ENCODE measurements around the gene PPP1R12C. TPM values are rescaled to one million over a fixed set of nuclear protein-coding genes. Genes with fewer than 3 reads are reported as not detected.

PPP1R12C gene
- total and polyA plus RNA-seq, 2 donors, result 42.9 to 194 TPM

DNA sequence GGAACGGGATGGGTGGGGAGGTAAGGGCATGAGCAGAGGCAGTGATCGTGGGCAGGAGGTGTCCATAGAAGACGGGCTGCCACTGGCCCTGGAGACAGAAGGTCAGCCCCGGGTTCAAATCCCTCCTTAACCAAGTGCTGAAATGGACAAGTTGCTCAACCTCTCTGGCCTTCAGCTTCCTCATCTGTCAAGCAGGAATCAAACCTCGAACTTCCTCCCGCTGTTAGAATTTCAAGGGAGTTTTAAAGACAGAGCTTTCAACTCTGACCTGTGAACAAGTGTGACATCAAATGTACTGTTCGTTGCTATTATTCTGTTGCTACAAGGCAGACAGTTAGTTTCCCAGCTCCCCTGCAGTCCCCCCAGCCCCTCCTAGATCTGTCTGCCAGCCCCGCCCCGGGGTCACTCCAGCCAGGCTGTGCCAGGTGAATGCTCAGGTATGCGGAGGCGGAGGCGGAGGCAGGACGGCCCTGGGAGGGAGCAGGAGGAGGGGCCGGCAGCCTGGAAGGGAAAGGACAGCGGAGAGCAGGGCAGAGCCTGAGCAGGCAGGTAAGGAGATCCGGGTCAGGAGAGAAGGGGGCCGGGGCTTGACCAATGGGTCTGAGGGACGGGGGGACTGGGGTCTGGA, 42.0 kb downstream of the PPP1R12C start, which contains the start of gene EPS8L1:
TSS of gene EPS8L1 (plus strand) at position 499 of the 628 bp plus-strand sequence. CDS start 576 bp downstream, outside the sequence.
- Histone ChIP-seq H3K36me3 (ENCODE audit: control insufficient read depth in 2 of 2, insufficient read depth in 2 of 2, low read length in 1 of 2) (no peaks in the 10 kb centered on the region), H3K4me1 (ENCODE audit: control insufficient read depth in 2 of 2, insufficient read depth in 2 of 2, low read length in 2 of 2) (peaks cover 3 to 6% of the 10 kb centered on the region in 2 donors), H3K4me3 (ENCODE audit: low read length in 2 of 2) (no peak within 1 kb of the TSS), H3K27me3 (ENCODE audit: control insufficient read depth in 2 of 2, insufficient read depth in 1 of 2, low read length in 1 of 2) (peaks cover 14 to 59% of the 10 kb centered on the region in 2 donors), H3K9me3 (ENCODE audit: control insufficient read depth in 2 of 2, insufficient read depth in 1 of 2, low read length in 1 of 2) (peaks cover 0 to 3% of the 10 kb centered on the region in 2 donors), H3K27ac (ENCODE audit: low read depth in 1 of 2, low read length in 1 of 2) (no peak within 1 kb of the TSS)
- DNase-seq (ENCODE audit: low read depth in 6 of 9, low spot score in 9 of 9), result no peak
- WGBS, result 54% methylated on average over 18 of the region's 18 CpGs

DNA sequence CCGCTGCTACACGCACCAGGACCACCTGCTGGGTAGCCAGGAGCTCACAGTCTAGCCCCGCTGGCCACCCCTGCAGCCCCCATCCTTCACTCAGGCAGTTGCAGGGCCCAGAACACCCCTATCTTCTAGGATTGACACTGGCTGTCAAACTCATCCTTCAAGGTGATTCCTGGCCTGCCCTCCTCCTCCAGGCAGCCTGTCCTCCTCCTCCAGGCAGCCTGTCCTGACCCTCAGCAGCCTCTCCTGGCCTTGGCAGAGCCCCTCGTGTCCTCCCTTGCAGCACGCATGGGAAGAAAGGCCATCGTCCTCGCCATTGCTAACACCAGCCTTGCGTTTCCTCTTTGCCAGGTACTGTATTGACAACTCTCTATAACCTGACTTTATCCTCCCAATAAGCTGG, 45.5 kb downstream of the PPP1R12C start:
- Histone ChIP-seq H3K27me3 (ENCODE audit: control insufficient read depth in 2 of 2, insufficient read depth in 1 of 2, low read length in 1 of 2) (peaks cover 9 to 69% of the 10 kb centered on the region in 2 donors), H3K27ac (ENCODE audit: low read depth in 1 of 2, low read length in 1 of 2) (no peak overlapping the region), H3K4me1 (ENCODE audit: control insufficient read depth in 2 of 2, insufficient read depth in 2 of 2, low read length in 2 of 2) (peaks cover 0 to 6% of the 10 kb centered on the region in 2 donors), H3K36me3 (ENCODE audit: control insufficient read depth in 2 of 2, insufficient read depth in 2 of 2, low read length in 1 of 2) (no peaks in the 10 kb centered on the region), H3K9me3 (ENCODE audit: control insufficient read depth in 2 of 2, insufficient read depth in 1 of 2, low read length in 1 of 2) (no peaks in the 10 kb centered on the region), H3K4me3 (ENCODE audit: low read length in 2 of 2) (no peak overlapping the region)
- no peak for DNase-seq (ENCODE audit: low read depth in 6 of 9, low spot score in 9 of 9)
- 79% methylated on average over 8 of the region's 8 CpGs for WGBS

DNA sequence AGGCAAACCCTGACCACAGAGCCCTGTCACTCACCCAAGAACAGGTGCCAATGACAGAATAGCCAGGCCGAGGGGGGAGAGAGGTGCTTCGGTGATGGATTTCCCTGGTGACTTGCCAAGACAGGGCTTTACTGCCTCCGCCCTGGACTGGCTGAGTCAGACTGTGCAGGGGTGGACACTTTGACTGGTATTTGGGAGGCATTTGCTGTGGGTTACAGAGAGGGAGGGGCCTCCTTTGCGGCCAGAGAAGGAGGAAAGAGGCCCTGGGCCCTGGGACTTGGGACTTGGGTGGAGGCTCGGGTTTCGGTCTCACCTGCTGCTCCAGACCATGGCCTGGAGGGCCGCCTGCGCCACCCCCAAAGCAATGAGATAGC, 46.3 kb downstream of the PPP1R12C start:
- Histone ChIP-seq H3K4me1 (ENCODE audit: control insufficient read depth in 2 of 2, insufficient read depth in 2 of 2, low read length in 2 of 2) (peaks cover 0 to 6% of the 10 kb centered on the region in 2 donors), H3K9me3 (ENCODE audit: control insufficient read depth in 2 of 2, insufficient read depth in 1 of 2, low read length in 1 of 2) (no peaks in the 10 kb centered on the region), H3K4me3 (ENCODE audit: low read length in 2 of 2) (no peak overlapping the region), H3K27ac (ENCODE audit: low read depth in 1 of 2, low read length in 1 of 2) (no peak overlapping the region), H3K36me3 (ENCODE audit: control insufficient read depth in 2 of 2, insufficient read depth in 2 of 2, low read length in 1 of 2) (no peaks in the 10 kb centered on the region), H3K27me3 (ENCODE audit: control insufficient read depth in 2 of 2, insufficient read depth in 1 of 2, low read length in 1 of 2) (peaks cover 9 to 65% of the 10 kb centered on the region in 2 donors)
- 79% methylated on average over 8 of the region's 8 CpGs for WGBS
- no peak for DNase-seq (ENCODE audit: low read depth in 6 of 9, low spot score in 9 of 9)

- H3K4me1 ChIP-seq (ENCODE audit: control insufficient read depth in 2 of 2, insufficient read depth in 2 of 2, low read length in 2 of 2), result peaks cover 0 to 6% of the 10 kb centered on the region in 2 donors
- no peak for DNase-seq (ENCODE audit: low read depth in 6 of 9, low spot score in 9 of 9)
- no peak overlapping the region for H3K4me3 ChIP-seq (ENCODE audit: low read length in 2 of 2)
- H3K27me3 ChIP-seq (ENCODE audit: control insufficient read depth in 2 of 2, insufficient read depth in 1 of 2, low read length in 1 of 2), result peaks cover 9 to 65% of the 10 kb centered on the region in 2 donors
- no peaks in the 10 kb centered on the region for H3K9me3 ChIP-seq (ENCODE audit: control insufficient read depth in 2 of 2, insufficient read depth in 1 of 2, low read length in 1 of 2)
- no peak overlapping the region for H3K27ac ChIP-seq (ENCODE audit: low read depth in 1 of 2, low read length in 1 of 2)
- 88% methylated on average over 10 of the region's 10 CpGs for WGBS
- no peaks in the 10 kb centered on the region for H3K36me3 ChIP-seq (ENCODE audit: control insufficient read depth in 2 of 2, insufficient read depth in 2 of 2, low read length in 1 of 2)
Observed at GRCh38 chr19:55070466-55071128, 46.8 kb downstream of the PPP1R12C start.

GRCh38 chr19:55069865-55070197, 47.6 kb downstream of the PPP1R12C start:
- Histone ChIP-seq H3K9me3 (ENCODE audit: control insufficient read depth in 2 of 2, insufficient read depth in 1 of 2, low read length in 1 of 2) (no peaks in the 10 kb centered on the region), H3K4me1 (ENCODE audit: control insufficient read depth in 2 of 2, insufficient read depth in 2 of 2, low read length in 2 of 2) (peaks cover 0 to 6% of the 10 kb centered on the region in 2 donors), H3K4me3 (ENCODE audit: low read length in 2 of 2) (no peak overlapping the region), H3K27ac (ENCODE audit: low read depth in 1 of 2, low read length in 1 of 2) (no peak overlapping the region), H3K27me3 (ENCODE audit: control insufficient read depth in 2 of 2, insufficient read depth in 1 of 2, low read length in 1 of 2) (peaks cover 9 to 60% of the 10 kb centered on the region in 2 donors), H3K36me3 (ENCODE audit: control insufficient read depth in 2 of 2, insufficient read depth in 2 of 2, low read length in 1 of 2) (no peaks in the 10 kb centered on the region)
- 100% methylated on average over 2 of the region's 2 CpGs for WGBS
- no peak for DNase-seq (ENCODE audit: low read depth in 6 of 9, low spot score in 9 of 9)

DNA sequence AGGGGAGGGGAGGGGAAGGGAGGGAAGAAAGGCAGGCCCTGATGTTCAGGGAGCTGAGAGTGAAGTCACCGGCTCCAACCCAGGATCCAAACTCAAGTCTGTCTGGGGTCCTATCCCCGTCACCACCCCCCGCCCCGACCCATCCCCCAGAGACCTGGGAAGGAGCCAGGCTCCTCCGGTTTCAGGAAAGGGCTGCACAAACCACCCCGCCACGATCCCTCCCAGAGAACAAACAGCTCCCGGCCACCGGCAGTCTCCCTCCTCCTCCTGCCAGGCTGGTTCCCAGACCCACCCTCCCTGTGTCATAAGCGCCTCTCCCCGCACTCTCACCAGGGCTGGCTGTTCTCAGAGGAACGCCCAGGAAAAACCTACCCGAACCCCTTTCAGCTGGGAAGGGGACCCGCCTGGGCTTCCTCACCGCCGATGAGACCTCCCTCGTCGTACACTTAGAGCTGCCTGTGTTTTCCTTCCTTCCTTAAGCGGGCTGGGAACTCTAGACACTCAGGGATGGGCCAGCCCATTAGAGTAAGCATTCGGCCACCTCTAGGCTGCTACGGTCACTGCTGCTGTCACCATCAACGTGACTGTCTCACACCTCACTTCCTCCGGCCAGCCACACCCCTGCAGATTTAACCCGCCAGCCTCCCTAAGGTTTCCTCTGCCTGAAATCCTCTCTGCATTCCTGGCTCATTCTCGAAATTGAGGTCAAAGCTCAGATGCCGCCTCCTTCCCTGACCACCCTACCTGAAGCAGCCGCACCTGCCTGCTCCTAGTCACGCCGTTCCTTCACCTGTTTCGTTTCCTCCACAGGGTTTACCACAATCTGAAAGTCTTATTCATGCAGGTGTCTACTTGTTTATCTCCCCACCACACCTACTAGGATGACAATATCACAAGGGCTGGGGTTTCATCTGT, 48.2 kb downstream of the PPP1R12C start:
- H3K27ac ChIP-seq (ENCODE audit: low read depth in 1 of 2, low read length in 1 of 2), result no peak overlapping the region
- H3K27me3 ChIP-seq (ENCODE audit: control insufficient read depth in 2 of 2, insufficient read depth in 1 of 2, low read length in 1 of 2), result peaks cover 9 to 60% of the 10 kb centered on the region in 2 donors
- WGBS, result 6% methylated on average over 30 of the region's 30 CpGs
- no peak for DNase-seq (ENCODE audit: low read depth in 6 of 9, low spot score in 9 of 9)
- H3K4me3 ChIP-seq (ENCODE audit: low read length in 2 of 2), result no peak overlapping the region
- peaks cover 0 to 6% of the 10 kb centered on the region in 2 donors for H3K4me1 ChIP-seq (ENCODE audit: control insufficient read depth in 2 of 2, insufficient read depth in 2 of 2, low read length in 2 of 2)
- H3K36me3 ChIP-seq (ENCODE audit: control insufficient read depth in 2 of 2, insufficient read depth in 2 of 2, low read length in 1 of 2), result no peaks in the 10 kb centered on the region
- no peaks in the 10 kb centered on the region for H3K9me3 ChIP-seq (ENCODE audit: control insufficient read depth in 2 of 2, insufficient read depth in 1 of 2, low read length in 1 of 2)

DNA sequence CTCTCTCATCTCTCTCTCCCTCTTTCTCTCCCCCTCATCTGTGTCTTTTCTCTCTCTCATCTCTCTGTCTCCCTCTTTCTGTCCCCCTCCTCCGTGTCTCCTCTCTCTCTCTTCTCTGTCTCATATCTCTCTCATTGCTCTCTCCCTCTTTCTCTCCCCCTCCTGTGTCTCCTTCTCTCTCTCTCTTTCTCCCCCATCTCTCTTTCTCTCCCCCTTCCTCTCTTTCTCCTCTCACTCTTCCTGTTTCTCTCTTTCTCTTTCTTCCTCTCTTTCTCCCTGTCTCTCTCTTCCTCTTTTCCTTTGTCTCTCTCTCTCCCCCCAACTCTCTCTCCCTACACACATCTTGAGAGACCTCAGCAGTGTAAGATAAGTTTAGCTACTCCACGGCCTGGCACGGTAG, 49.6 kb downstream of the PPP1R12C start:
- H3K27me3 ChIP-seq (ENCODE audit: control insufficient read depth in 2 of 2, insufficient read depth in 1 of 2, low read length in 1 of 2), result peaks cover 9 to 64% of the 10 kb centered on the region in 2 donors
- H3K9me3 ChIP-seq (ENCODE audit: control insufficient read depth in 2 of 2, insufficient read depth in 1 of 2, low read length in 1 of 2), result peaks cover 0 to 2% of the 10 kb centered on the region in 2 donors
- DNase-seq (ENCODE audit: low read depth in 6 of 9, low spot score in 9 of 9), result no peak
- no peak overlapping the region for H3K4me3 ChIP-seq (ENCODE audit: low read length in 2 of 2)
- peaks cover 0 to 6% of the 10 kb centered on the region in 2 donors for H3K4me1 ChIP-seq (ENCODE audit: control insufficient read depth in 2 of 2, insufficient read depth in 2 of 2, low read length in 2 of 2)
- 40% methylated on average over 3 of the region's 3 CpGs for WGBS
- H3K27ac ChIP-seq (ENCODE audit: low read depth in 1 of 2, low read length in 1 of 2), result no peak overlapping the region
- H3K36me3 ChIP-seq (ENCODE audit: control insufficient read depth in 2 of 2, insufficient read depth in 2 of 2, low read length in 1 of 2), result no peaks in the 10 kb centered on the region

DNA sequence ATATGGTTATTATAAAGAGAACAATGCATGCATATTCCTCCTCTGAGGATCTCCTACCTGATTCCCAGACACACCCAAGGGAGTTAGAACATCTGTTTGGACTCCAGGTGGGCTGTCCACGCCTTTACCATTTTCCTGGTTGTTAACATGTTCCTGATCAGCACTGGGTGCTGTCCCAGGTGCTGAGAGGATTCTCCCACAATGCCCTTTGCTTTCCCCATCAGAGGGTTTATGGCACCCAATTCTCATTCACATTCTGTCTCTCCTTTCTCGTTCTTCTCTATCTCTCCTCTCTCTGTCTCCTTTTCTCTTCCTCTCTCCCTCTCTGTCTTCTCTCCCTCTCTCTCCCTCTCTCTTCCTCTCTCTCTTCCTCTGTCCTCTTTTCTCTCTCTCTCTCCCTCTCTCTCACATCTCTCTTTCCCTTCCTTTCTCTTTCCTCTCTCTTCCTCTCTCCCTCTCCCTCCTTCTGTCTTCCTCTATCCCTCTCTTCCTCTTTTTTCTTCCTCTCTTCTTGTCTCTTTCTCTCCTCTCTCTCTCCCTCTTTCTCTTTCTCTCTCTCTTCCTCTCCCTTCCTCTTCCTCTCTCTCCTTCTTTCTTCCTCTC, 51.2 kb downstream of the PPP1R12C start:
- no peaks in the 10 kb centered on the region for H3K36me3 ChIP-seq (ENCODE audit: control insufficient read depth in 2 of 2, insufficient read depth in 2 of 2, low read length in 1 of 2)
- peaks cover 0 to 2% of the 10 kb centered on the region in 2 donors for H3K9me3 ChIP-seq (ENCODE audit: control insufficient read depth in 2 of 2, insufficient read depth in 1 of 2, low read length in 1 of 2)

More for the DNA sequence above, 51.2 kb downstream of the PPP1R12C start:
- Histone ChIP-seq H3K27me3 (ENCODE audit: control insufficient read depth in 2 of 2, insufficient read depth in 1 of 2, low read length in 1 of 2) (peaks cover 9 to 54% of the 10 kb centered on the region in 2 donors), H3K4me3 (ENCODE audit: low read length in 2 of 2) (no peak overlapping the region), H3K27ac (ENCODE audit: low read depth in 1 of 2, low read length in 1 of 2) (no peak overlapping the region), H3K4me1 (ENCODE audit: control insufficient read depth in 2 of 2, insufficient read depth in 2 of 2, low read length in 2 of 2) (peaks cover 5 to 11% of the 10 kb centered on the region in 2 donors)
- DNase-seq (ENCODE audit: low read depth in 6 of 9, low spot score in 9 of 9), result no peak
- WGBS, result 27% methylated on average over 2 of the region's 2 CpGs
